GM23338 (cell line): ENCODE data around the gene CADPS2. TPM values are rescaled to one million over a fixed set of nuclear protein-coding genes. Genes with fewer than 3 reads are reported as not detected.

Experiments
- ATAC-seq: fragments of 200-7000 bp; cut with Tn5 transposase; 3 replicates; pipeline ENCODE4 v1.9.1; 2020
- DNase-seq: peaks from one replicate; pipeline ENCODE4 v3.0.0-alpha.2; 2015; ENCODE audit warnings: low spot score
- H2AFZ ChIP-seq: fragments of 200-600 bp; sonication (generic); 2 replicates; pipeline ENCODE4 v1.8.0; 2016; ENCODE audit warnings: antibody characterized with exemption, mild to moderate bottlenecking, moderate library complexity
- H3F3A ChIP-seq: fragments of 200-600 bp; sonication (generic); replicated peaks from 2 replicates; pipeline ENCODE4 v1.8.0; 2017; ENCODE audit warnings: antibody characterized with exemption, mixed run types, low read depth
- H3K27ac ChIP-seq: fragments of 200-600 bp; sonication (generic); 2 replicates; pipeline ENCODE4 v1.6.1; 2016; ENCODE audit warnings: low read depth
- H3K27me3 ChIP-seq: fragments of 200-600 bp; sonication (generic); 2 replicates; pipeline ENCODE4 v1.8.0; 2016; ENCODE audit warnings: mild to moderate bottlenecking, mixed run types, moderate library complexity; ENCODE audit not compliant: insufficient read depth
- H3K36me3 ChIP-seq: fragments of 200-600 bp; sonication (generic); 2 replicates; pipeline ENCODE4 v1.8.0; 2016; ENCODE audit warnings: mild to moderate bottlenecking; ENCODE audit not compliant: insufficient read depth
- H3K4me1 ChIP-seq: fragments of 200-600 bp; sonication (generic); 2 replicates; pipeline ENCODE4 v1.8.0; 2016; ENCODE audit warnings: mild to moderate bottlenecking, moderate library complexity; ENCODE audit not compliant: insufficient read depth
- H3K4me2 ChIP-seq: fragments of 200-600 bp; sonication (generic); 2 replicates; pipeline ENCODE4 v1.7.1; 2017; ENCODE audit warnings: mixed run types
- H3K4me3 ChIP-seq: fragments of 200-600 bp; sonication (generic); 2 replicates; pipeline ENCODE4 v1.6.1; 2016; ENCODE audit warnings: mixed run types
- H3K79me2 ChIP-seq: fragments of 200-600 bp; sonication (generic); replicated peaks from 2 replicates; pipeline ENCODE4 v1.8.0; 2017; ENCODE audit warnings: mild to moderate bottlenecking; ENCODE audit not compliant: insufficient read depth
- H3K9me2 ChIP-seq: fragments of 200-600 bp; sonication (generic); 2 replicates; pipeline ENCODE4 v1.8.0; 2017; ENCODE audit not compliant: insufficient read depth
- H4K20me1 ChIP-seq: fragments of 200-600 bp; sonication (generic); replicated peaks from 2 replicates; pipeline ENCODE4 v1.8.0; 2017; ENCODE audit warnings: mild to moderate bottlenecking; ENCODE audit not compliant: insufficient read depth
- H3K27ac Mint-ChIP-seq: 2 replicates; pipeline ENCODE4 v1.8.0; 2020; ENCODE audit warnings: inconsistent platforms, mild to moderate bottlenecking, moderate library complexity, mixed read lengths
- H3K27me3 Mint-ChIP-seq: 3 replicates; pipeline ENCODE4 v1.8.0; 2022; ENCODE audit warnings: low read depth, mild to moderate bottlenecking, moderate library complexity, mixed read lengths, inconsistent platforms; ENCODE audit not compliant: insufficient read depth, poor library complexity
- H3K36me3 Mint-ChIP-seq: 3 replicates; pipeline ENCODE4 v1.8.0; 2021; ENCODE audit warnings: low read depth, mild to moderate bottlenecking, inconsistent platforms, moderate library complexity, mixed read lengths
- H3K4me1 Mint-ChIP-seq: 3 replicates; pipeline ENCODE4 v1.8.0; 2020; ENCODE audit warnings: mild to moderate bottlenecking, inconsistent platforms, mixed read lengths
- H3K4me3 Mint-ChIP-seq: 3 replicates; pipeline ENCODE4 v1.8.0; 2021; ENCODE audit warnings: moderate library complexity, mild to moderate bottlenecking, inconsistent platforms, mixed read lengths
- H3K9me3 Mint-ChIP-seq: 3 replicates; pipeline ENCODE4 v1.8.0; 2020; ENCODE audit warnings: moderate library complexity, mild to moderate bottlenecking, inconsistent platforms, mixed read lengths
- CREB1 ChIP-seq: fragments of 250-450 bp; sonication (Bioruptor Pico); IDR thresholded peaks from 2 replicates; pipeline ENCODE4 v1.5.0; 2020; ENCODE audit warnings: low read depth, mild to moderate bottlenecking, moderate library complexity
- CTCF ChIP-seq, 2 experiments: fragments of 200-600 bp in 1 of 2; sonication (generic) in 1 of 2; conservative IDR thresholded peaks; 2 replicates each; pipeline versions ENCODE4 v1.5.1 to v1.6.1; 2016 to 2017; ENCODE audit warnings: antibody characterized with exemption in 2 of 2, low read depth in 2 of 2, mild to moderate bottlenecking in 2 of 2, moderate library complexity in 1 of 2
- ETS1 ChIP-seq: IDR thresholded peaks from 2 replicates; pipeline ENCODE4 v1.6.1; 2016; ENCODE audit warnings: antibody characterized with exemption
- EZH2 ChIP-seq: fragments of 200-600 bp; sonication (generic); IDR thresholded peaks from one replicate; pipeline ENCODE4 v1.8.0; 2017; ENCODE audit warnings: antibody characterized with exemption, mild to moderate bottlenecking, low read depth; ENCODE audit not compliant: unreplicated experiment
- EZH2phosphoT487 ChIP-seq: fragments of 200-600 bp; sonication (generic); IDR thresholded peaks from one replicate; pipeline ENCODE4 v1.8.1; 2018; ENCODE audit warnings: antibody characterized with exemption; ENCODE audit not compliant: unreplicated experiment
- JUNB ChIP-seq: IDR thresholded peaks from one replicate; pipeline ENCODE4 v1.6.1; 2016; ENCODE audit warnings: antibody characterized with exemption; ENCODE audit not compliant: unreplicated experiment
- NANOG ChIP-seq: IDR thresholded peaks from 2 replicates; pipeline ENCODE4 v1.6.1; 2016; ENCODE audit warnings: antibody characterized with exemption, borderline replicate concordance
- POLR2AphosphoS5 ChIP-seq: IDR thresholded peaks from 2 replicates; pipeline ENCODE4 v1.6.1; 2016; ENCODE audit warnings: antibody characterized with exemption, low read depth
- REST ChIP-seq: IDR thresholded peaks from one replicate; pipeline ENCODE4 v1.6.1; 2018; ENCODE audit warnings: antibody characterized with exemption; ENCODE audit not compliant: unreplicated experiment
- STAT1 ChIP-seq: IDR thresholded peaks from one replicate; pipeline ENCODE4 v1.6.1; 2016; ENCODE audit warnings: antibody characterized with exemption; ENCODE audit not compliant: unreplicated experiment
- ZNF114 ChIP-seq: fragments of 250-450 bp; sonication (Bioruptor Pico); IDR thresholded peaks from 2 replicates; pipeline ENCODE4 v1.5.0; 2020; ENCODE audit warnings: mild to moderate bottlenecking, moderate library complexity
- ZNF331 ChIP-seq: fragments of 250-450 bp; sonication (Bioruptor Pico); IDR thresholded peaks from 2 replicates; pipeline ENCODE4 v1.5.0; 2020; ENCODE audit warnings: low read depth, mild to moderate bottlenecking, moderate library complexity
- polyA plus RNA-seq: library from polyadenylated mRNA; unstranded; fragments of >200 nt; fragmentation: Nextera tagmentation; extraction: Ambion mirVana; gene quantifications from 2 replicates; pipeline ENCODE4 v1.2.1, GENCODE V29; 2016
- total RNA-seq: library from RNA; depleted of rRNA; stranded (reverse); fragments of >200 nt; shearing (Covaris generic); gene quantifications from 2 replicates; pipeline ENCODE4 v1.2.3, GENCODE V29; 2014
- TF ChIP-seq, protein P1 (sequence below): fragments of 250-450 bp; sonication (Bioruptor Pico); IDR thresholded peaks from 2 replicates; pipeline ENCODE4 v1.5.0; 2020; ENCODE audit warnings: mild to moderate bottlenecking, moderate library complexity

CADPS2 gene
- total and polyA plus RNA-seq, 2 experiments from 2014 or later, result 16.3 to 36.9 TPM

GRCh38 chr7:122715183-122715582 is 171.1 kb downstream of the CADPS2 start:
- no peak overlapping the region for H3K4me3 Mint-ChIP-seq

More at GRCh38 chr7:122715183-122715582, 171.1 kb downstream of the CADPS2 start:
- Histone ChIP-seq H3K27ac (no peak overlapping the region), H3F3A (no peaks in the 10 kb centered on the region), H3K36me3 (no peaks in the 10 kb centered on the region), H4K20me1 (no peaks in the 10 kb centered on the region), H3K4me1 (peaks cover 3% of the 10 kb centered on the region; the same call in 1 of the 2 replicates), H3K4me2 (no peak overlapping the region), H3K79me2 (0 out of 2 replicates have a peak, but pooled peaks cover 9% of the 10 kb centered on the region), H3K4me3 (no peak overlapping the region), H2AFZ (no peak overlapping the region), H3K9me2 (peaks cover 9% of the 10 kb centered on the region; the same call in 1 of the 2 replicates), H3K27me3 (no peaks in the 10 kb centered on the region)
- H3K9me3 Mint-ChIP-seq, result no peaks in the 10 kb centered on the region
- no peaks in the 10 kb centered on the region for H3K27me3 Mint-ChIP-seq
- no peak overlapping the region for H3K27ac Mint-ChIP-seq
- no peak for ATAC-seq
- TF ChIP-seq ZNF114 (no peak), ZNF331 (no peak), JUNB (no peak), CREB1 (CRISPR knock-in tag) (no peak), STAT1 (no peak), NANOG (no peak), CTCF (conservative IDR thresholded peaks at IDR 0.05; ENCODE audit: low read depth in 2 of 2) (no peak), EZH2phosphoT487 (no peak), REST (no peak), ETS1 (no peak), EZH2 (no peak), POLR2AphosphoS5 (no peak)
- TF ChIP-seq, protein P1, sequence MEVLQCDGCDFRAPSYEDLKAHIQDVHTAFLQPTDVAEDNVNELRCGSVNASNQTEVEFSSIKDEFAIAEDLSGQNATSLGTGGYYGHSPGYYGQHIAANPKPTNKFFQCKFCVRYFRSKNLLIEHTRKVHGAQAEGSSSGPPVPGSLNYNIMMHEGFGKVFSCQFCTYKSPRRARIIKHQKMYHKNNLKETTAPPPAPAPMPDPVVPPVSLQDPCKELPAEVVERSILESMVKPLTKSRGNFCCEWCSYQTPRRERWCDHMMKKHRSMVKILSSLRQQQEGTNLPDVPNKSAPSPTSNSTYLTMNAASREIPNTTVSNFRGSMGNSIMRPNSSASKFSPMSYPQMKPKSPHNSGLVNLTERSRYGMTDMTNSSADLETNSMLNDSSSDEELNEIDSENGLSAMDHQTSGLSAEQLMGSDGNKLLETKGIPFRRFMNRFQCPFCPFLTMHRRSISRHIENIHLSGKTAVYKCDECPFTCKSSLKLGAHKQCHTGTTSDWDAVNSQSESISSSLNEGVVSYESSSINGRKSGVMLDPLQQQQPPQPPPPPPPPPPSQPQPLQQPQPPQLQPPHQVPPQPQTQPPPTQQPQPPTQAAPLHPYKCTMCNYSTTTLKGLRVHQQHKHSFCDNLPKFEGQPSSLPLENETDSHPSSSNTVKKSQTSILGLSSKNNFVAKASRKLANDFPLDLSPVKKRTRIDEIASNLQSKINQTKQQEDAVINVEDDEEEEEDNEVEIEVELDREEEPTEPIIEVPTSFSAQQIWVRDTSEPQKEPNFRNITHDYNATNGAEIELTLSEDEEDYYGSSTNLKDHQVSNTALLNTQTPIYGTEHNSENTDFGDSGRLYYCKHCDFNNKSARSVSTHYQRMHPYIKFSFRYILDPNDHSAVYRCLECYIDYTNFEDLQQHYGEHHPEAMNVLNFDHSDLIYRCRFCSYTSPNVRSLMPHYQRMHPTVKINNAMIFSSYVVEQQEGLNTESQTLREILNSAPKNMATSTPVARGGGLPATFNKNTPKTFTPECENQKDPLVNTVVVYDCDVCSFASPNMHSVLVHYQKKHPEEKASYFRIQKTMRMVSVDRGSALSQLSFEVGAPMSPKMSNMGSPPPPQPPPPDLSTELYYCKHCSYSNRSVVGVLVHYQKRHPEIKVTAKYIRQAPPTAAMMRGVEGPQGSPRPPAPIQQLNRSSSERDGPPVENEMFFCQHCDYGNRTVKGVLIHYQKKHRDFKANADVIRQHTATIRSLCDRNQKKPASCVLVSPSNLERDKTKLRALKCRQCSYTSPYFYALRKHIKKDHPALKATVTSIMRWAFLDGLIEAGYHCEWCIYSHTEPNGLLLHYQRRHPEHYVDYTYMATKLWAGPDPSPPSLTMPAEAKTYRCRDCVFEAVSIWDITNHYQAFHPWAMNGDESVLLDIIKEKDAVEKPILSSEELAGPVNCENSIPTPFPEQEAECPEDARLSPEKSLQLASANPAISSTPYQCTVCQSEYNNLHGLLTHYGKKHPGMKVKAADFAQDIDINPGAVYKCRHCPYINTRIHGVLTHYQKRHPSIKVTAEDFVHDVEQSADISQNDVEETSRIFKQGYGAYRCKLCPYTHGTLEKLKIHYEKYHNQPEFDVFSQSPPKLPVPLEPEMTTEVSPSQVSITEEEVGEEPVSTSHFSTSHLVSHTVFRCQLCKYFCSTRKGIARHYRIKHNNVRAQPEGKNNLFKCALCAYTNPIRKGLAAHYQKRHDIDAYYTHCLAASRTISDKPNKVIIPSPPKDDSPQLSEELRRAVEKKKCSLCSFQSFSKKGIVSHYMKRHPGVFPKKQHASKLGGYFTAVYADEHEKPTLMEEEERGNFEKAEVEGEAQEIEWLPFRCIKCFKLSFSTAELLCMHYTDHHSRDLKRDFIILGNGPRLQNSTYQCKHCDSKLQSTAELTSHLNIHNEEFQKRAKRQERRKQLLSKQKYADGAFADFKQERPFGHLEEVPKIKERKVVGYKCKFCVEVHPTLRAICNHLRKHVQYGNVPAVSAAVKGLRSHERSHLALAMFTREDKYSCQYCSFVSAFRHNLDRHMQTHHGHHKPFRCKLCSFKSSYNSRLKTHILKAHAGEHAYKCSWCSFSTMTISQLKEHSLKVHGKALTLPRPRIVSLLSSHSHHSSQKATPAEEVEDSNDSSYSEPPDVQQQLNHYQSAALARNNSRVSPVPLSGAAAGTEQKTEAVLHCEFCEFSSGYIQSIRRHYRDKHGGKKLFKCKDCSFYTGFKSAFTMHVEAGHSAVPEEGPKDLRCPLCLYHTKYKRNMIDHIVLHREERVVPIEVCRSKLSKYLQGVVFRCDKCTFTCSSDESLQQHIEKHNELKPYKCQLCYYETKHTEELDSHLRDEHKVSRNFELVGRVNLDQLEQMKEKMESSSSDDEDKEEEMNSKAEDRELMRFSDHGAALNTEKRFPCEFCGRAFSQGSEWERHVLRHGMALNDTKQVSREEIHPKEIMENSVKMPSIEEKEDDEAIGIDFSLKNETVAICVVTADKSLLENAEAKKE (CRISPR knock-in tag), result no peak
- H3K36me3 Mint-ChIP-seq, result no peaks in the 10 kb centered on the region
- H3K4me1 Mint-ChIP-seq, result peaks cover 29% of the 10 kb centered on the region
- DNase-seq, result no peak
